Ureter (tissue), 1 donor: ENCODE results near the gene LRP3. TPM values are rescaled to one million over a fixed set of nuclear protein-coding genes. Genes with fewer than 3 reads are reported as not detected.

Source experiments
- DNase-seq: peaks from one replicate; pipeline ENCODE4 v3.0.0-alpha.2; 2020; ENCODE audit warnings: low spot score
- total RNA-seq: library from RNA; stranded (reverse); gene quantifications from one replicate; pipeline ENCODE4 v1.2.4, GENCODE V29; 2023
- donor health status: DM: yes; HTN: yes; CAD: no.

The LRP3 gene
- total RNA-seq, 1 donor from 2014 or later = 15.0 TPM

- DNase-seq = no peak
Observed at GRCh38 chr19:33254245-33254824, 60.2 kb downstream of the LRP3 start.

- DNase-seq = no peak
Observed at GRCh38 chr19:33255781-33256180, 61.7 kb downstream of the LRP3 start.

- no peak for DNase-seq
Observed at GRCh38 chr19:33256261-33256660, 62.1 kb downstream of the LRP3 start.

GRCh38 chr19:33257828-33258227 is 63.7 kb downstream of the LRP3 start:
- no peak for DNase-seq

Other genes with a start within 250 kb of the LRP3 start
- 25.4 TPM for gene CEP89, start 222.4 kb upstream of the LRP3 start, total RNA-seq
- gene FAAP24, start 222.1 kb upstream of the LRP3 start, total RNA-seq = 4.9 TPM
- 18.4 TPM for gene RHPN2, start 129.4 kb upstream of the LRP3 start, total RNA-seq
- 14.9 TPM for gene GPATCH1, start 113.1 kb upstream of the LRP3 start, total RNA-seq
- gene WDR88, start 62.2 kb upstream of the LRP3 start, total RNA-seq = not detected
- not detected for gene SLC7A10, start 31.5 kb downstream of the LRP3 start, total RNA-seq
- 34.1 TPM for gene CEBPA, start 108.2 kb downstream of the LRP3 start, total RNA-seq
- gene CEBPG, start 179.4 kb downstream of the LRP3 start, total RNA-seq = 31.3 TPM